Parathyroid adenoma (tissue), 2 donors: ENCODE data around the gene ITPK1.

ENCODE experiments used
- H2AFZ ChIP-seq: fragments of 300-600 bp; sonication (generic); one replicate; pipeline ENCODE4 v1.7.0; 2017; ENCODE audit warnings: antibody characterized with exemption, mild to moderate bottlenecking
- H3K27ac ChIP-seq: fragments of 300-600 bp; sonication (generic); one replicate; pipeline ENCODE4 v1.7.0; 2017
- H3K27me3 ChIP-seq: fragments of 300-600 bp; sonication (generic); one replicate; pipeline ENCODE4 v1.7.0; 2017; ENCODE audit warnings: low read length; ENCODE audit not compliant: control insufficient read depth, insufficient read depth
- H3K36me3 ChIP-seq: fragments of 300-600 bp; sonication (generic); one replicate; pipeline ENCODE4 v1.7.0; 2017; ENCODE audit warnings: low read length; ENCODE audit not compliant: control insufficient read depth, insufficient read depth
- H3K4me1 ChIP-seq: fragments of 300-600 bp; sonication (generic); one replicate; pipeline ENCODE4 v1.7.0; 2017; ENCODE audit warnings: control low read depth
- H3K4me2 ChIP-seq: fragments of 300-600 bp; sonication (generic); one replicate; pipeline ENCODE4 v1.7.0; 2017; ENCODE audit warnings: low read length
- H3K4me3 ChIP-seq: fragments of 300-600 bp; sonication (generic); one replicate; pipeline ENCODE4 v1.7.0; 2017; ENCODE audit warnings: low read depth, low read length
- H3K79me2 ChIP-seq: fragments of 300-600 bp; sonication (generic); one replicate; pipeline ENCODE4 v1.7.0; 2017; ENCODE audit warnings: control low read depth
- H3K9ac ChIP-seq: fragments of 300-600 bp; sonication (generic); one replicate; pipeline ENCODE4 v1.7.0; 2017; ENCODE audit warnings: mild to moderate bottlenecking
- H3K9me3 ChIP-seq: fragments of 300-600 bp; sonication (generic); one replicate; pipeline ENCODE4 v1.7.0; 2017; ENCODE audit warnings: low read length; ENCODE audit not compliant: control insufficient read depth
- CTCF ChIP-seq: fragments of 300-600 bp; sonication (generic); IDR thresholded peaks from one replicate; pipeline ENCODE4 v1.7.0; 2017; ENCODE audit warnings: antibody characterized with exemption, mild to moderate bottlenecking
- donor health status: primary hyperparathyroidism.

ITPK1 gene

GRCh38 chr14:93004699-93005082, 111.0 kb downstream of the ITPK1 start:
- H3K27me3 ChIP-seq = no peaks in the 10 kb centered on the region
- H3K4me1 ChIP-seq = peaks cover 17% of the 10 kb centered on the region
- no peak for TF ChIP-seq CTCF
- no peak overlapping the region for H3K27ac ChIP-seq
- no peaks in the 10 kb centered on the region for H3K9me3 ChIP-seq
- no peak overlapping the region for H3K4me3 ChIP-seq
- H3K9ac ChIP-seq = no peak overlapping the region
- H3K4me2 ChIP-seq = no peak overlapping the region
- no peaks in the 10 kb centered on the region for H3K36me3 ChIP-seq
- no peak overlapping the region for H2AFZ ChIP-seq
- H3K79me2 ChIP-seq = peaks cover 34% of the 10 kb centered on the region

GRCh38 chr14:93003945-93004698, 111.6 kb downstream of the ITPK1 start:
- Histone ChIP-seq H3K9ac (no peak overlapping the region), H3K79me2 (peaks cover 38% of the 10 kb centered on the region), H3K4me3 (no peak overlapping the region), H3K4me2 (no peak overlapping the region), H3K27ac (no peak overlapping the region), H3K36me3 (no peaks in the 10 kb centered on the region), H3K9me3 (no peaks in the 10 kb centered on the region), H3K27me3 (no peaks in the 10 kb centered on the region), H3K4me1 (peaks cover 16% of the 10 kb centered on the region), H2AFZ (no peak overlapping the region)
- TF ChIP-seq CTCF = no peak

GRCh38 chr14:93002851-93003298, 112.8 kb downstream of the ITPK1 start:
- Histone ChIP-seq H2AFZ (no peak overlapping the region), H3K9ac (no peak overlapping the region), H3K36me3 (no peaks in the 10 kb centered on the region), H3K27me3 (no peaks in the 10 kb centered on the region), H3K4me1 (peaks cover 6% of the 10 kb centered on the region), H3K9me3 (no peaks in the 10 kb centered on the region), H3K4me3 (no peak overlapping the region), H3K27ac (no peak overlapping the region), H3K4me2 (no peak overlapping the region), H3K79me2 (peaks cover 45% of the 10 kb centered on the region)
- no peak for TF ChIP-seq CTCF

- H3K27ac ChIP-seq = no peak overlapping the region
- no peaks in the 10 kb centered on the region for H3K9me3 ChIP-seq
- H3K4me2 ChIP-seq = no peak overlapping the region
- no peak overlapping the region for H2AFZ ChIP-seq
- H3K36me3 ChIP-seq = no peaks in the 10 kb centered on the region
- TF ChIP-seq CTCF = no peak
- no peaks in the 10 kb centered on the region for H3K4me1 ChIP-seq
- H3K27me3 ChIP-seq = no peaks in the 10 kb centered on the region
- H3K79me2 ChIP-seq = peaks cover 46% of the 10 kb centered on the region
- H3K4me3 ChIP-seq = no peak overlapping the region
- H3K9ac ChIP-seq = no peak overlapping the region
These were observed 113.7 kb downstream of the ITPK1 start for GRCh38 chr14:93002049-93002448.

- Histone ChIP-seq H3K36me3 (no peaks in the 10 kb centered on the region), H3K4me2 (no peak overlapping the region), H3K9me3 (no peaks in the 10 kb centered on the region), H3K4me3 (no peak overlapping the region), H3K27me3 (no peaks in the 10 kb centered on the region), H3K79me2 (peaks cover 37% of the 10 kb centered on the region), H3K4me1 (no peaks in the 10 kb centered on the region), H3K9ac (no peak overlapping the region), H2AFZ (no peak overlapping the region), H3K27ac (no peak overlapping the region)
- TF ChIP-seq CTCF = no peak
These were observed 116.8 kb downstream of the ITPK1 start for GRCh38 chr14:92998946-92999345.
